HG02571 (cell line): Measurements from ENCODE around the gene C5orf22.
"Not testable (repeated sequence)": the region's sequence is repeated elsewhere in the genome, so short reads cannot be mapped to it uniquely, and the experiment has no call there.

Experiments
- ATAC-seq: cut with Tn5 transposase; IDR thresholded peaks from one replicate; pipeline ENCODE4 v1.9.1; 2021; ENCODE audit warnings: mild to moderate bottlenecking, moderate library complexity; ENCODE audit not compliant: unreplicated experiment

The C5orf22 gene

DNA sequence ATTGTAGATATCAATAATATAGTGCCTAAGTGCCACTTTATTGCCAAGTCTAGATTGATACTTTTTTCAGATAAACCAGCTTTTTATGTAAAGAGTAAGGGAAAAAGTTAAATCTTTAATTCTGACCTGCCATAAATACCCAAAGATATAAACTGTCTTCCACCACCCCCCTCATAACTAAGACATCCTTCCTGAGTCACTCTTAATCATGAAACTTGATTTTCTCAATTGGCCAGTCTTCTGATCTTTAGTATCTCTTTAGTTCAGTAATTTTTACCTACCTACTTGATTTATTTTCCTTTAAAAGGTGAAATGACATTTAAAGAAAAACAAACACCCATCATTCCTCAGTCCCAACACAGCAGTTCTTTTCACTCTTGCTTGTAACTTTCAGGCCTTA, 21.8 kb downstream of the C5orf22 start:
- ATAC-seq, result no peak

DNA sequence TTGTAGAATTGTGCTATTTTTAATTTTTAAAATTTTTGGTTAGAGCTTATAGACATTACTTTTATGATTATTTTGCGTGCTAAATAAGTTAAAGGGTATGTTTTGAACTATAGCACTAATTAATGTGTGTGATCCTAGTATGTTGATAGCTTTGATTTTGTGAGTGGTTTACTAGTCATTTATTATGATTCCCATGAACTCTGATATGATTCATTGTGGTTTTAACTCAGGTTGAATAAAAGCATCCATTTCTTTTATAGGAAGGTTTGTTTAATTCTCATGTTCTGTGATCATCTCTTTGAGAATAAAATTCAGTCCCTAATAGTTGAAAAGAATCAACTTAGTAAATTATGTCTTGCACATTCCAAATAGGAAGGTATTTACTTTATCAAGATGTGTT, 22.5 kb downstream of the C5orf22 start:
- ATAC-seq, result no peak

- no peak for ATAC-seq
Measured at GRCh38 chr5:31556461-31556860, 24.4 kb downstream of the C5orf22 start.

GRCh38 chr5:31559942-31560341, 27.8 kb downstream of the C5orf22 start:
- ATAC-seq, result no peak

- no peak for ATAC-seq
Measured at GRCh38 chr5:31561946-31562345, 29.8 kb downstream of the C5orf22 start.

- ATAC-seq, result no peak
Measured at GRCh38 chr5:31563216-31563615, 31.1 kb downstream of the C5orf22 start.

- ATAC-seq, result not testable (repeated sequence)
Measured at GRCh38 chr5:31566362-31566761, 34.3 kb downstream of the C5orf22 start.

GRCh38 chr5:31568302-31568835, 36.3 kb downstream of the C5orf22 start:
- ATAC-seq, result no peak

DNA sequence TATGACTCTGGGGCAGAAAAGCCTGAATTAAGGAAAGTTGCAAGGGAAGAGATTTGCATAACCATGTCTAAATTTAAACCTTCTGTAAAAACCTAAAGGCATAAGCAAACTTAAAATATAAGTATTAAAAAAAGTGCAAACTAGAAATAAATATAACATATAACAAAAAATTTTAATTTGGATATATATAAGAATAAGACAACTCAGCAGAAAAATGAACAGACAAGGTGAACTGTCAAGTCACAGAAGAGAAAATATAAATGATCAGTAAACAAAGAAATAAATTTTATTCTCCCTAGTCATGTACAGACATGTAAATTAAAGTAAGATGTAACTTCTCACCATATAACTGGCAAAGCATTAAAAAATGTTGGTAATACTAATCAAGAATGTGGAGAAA, 37.0 kb downstream of the C5orf22 start:
- ATAC-seq, result no peak

- no peak for ATAC-seq
Measured at GRCh38 chr5:31573494-31574142, 41.5 kb downstream of the C5orf22 start.

GRCh38 chr5:31574772-31575171, 42.7 kb downstream of the C5orf22 start:
- no peak for ATAC-seq

GRCh38 chr5:31577438-31577837, 45.3 kb downstream of the C5orf22 start:
- no peak for ATAC-seq

- no peak for ATAC-seq
Measured at GRCh38 chr5:31579558-31579957, 47.5 kb downstream of the C5orf22 start.

DNA sequence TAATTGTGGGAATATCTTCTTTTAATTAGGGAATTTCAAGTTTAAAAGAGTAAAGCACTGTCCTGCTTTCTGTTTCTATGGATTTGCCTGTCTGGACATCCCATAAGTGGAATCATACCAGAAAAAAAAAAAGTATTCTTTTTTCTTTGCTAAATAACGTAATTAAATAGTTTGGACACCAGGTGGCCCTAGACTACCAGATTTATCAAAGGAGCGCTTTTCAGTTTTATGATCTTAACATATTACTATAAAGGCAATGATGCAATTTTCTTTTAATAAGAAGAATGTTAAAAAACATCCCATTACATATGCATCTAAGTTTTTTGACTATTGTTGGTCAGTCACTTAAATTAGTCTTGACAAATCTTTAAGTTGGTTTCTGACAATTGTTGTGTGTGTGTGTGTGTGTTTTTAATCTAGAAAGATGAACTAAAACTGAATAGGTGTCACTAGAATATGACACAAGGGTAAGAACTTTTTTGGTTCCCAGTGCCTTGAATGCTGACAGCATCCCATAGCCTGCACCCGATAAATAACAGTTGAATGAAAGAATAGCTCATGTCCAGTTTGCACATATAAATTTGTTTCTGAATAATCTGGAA, 49.5 kb downstream of the C5orf22 start:
- no peak for ATAC-seq

GRCh38 chr5:31583129-31583528, 51.0 kb downstream of the C5orf22 start:
- no peak for ATAC-seq

- ATAC-seq, result no peak
Measured at GRCh38 chr5:31585166-31585894, 53.2 kb downstream of the C5orf22 start.

DNA sequence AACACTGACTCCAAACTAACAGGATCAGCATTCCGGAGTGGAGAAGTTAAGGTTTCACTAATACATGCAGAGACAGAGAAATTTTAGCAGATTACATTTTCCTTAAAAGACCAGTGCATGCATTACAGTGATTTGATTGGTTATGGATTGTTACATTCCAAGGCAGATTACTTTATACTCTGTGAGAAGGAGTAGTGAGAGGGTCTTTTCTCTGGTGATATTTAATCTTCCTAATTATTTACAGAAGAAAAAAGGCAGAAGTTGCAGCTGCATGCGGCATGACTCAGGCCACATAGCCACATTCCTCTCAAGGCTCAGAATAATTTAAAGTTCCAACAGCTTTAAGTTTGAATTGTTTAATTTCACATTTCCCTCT, 53.8 kb downstream of the C5orf22 start:
- ATAC-seq, result no peak

DNA sequence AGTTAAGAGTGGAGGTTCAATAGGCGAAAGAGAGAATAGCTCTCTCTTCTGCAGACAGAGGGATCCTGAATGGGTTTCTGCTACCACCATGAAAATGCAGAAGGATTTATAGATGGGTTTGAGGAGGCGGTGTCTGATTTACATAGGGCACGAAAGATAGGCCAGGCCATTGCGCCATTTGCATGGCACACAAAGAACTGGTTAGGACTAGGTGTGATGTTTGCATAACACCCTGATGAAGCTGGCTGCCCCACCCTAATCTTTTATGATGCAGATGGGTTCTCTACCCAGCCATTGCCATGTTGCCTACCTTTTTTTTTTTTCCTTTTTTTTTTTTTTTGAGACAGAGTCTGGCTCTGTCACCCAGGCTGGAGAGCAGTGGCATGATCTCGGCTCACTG, 55.4 kb downstream of the C5orf22 start:
- ATAC-seq, result no peak

GRCh38 chr5:31593665-31594064, 61.6 kb downstream of the C5orf22 start:
- ATAC-seq, result no peak

- no peak for ATAC-seq
Measured at GRCh38 chr5:31596354-31596753, 64.3 kb downstream of the C5orf22 start.

GRCh38 chr5:31598640-31599611, 66.8 kb downstream of the C5orf22 start:
- no peak for ATAC-seq
